ENCODE data around the gene TGFB1I1.
"Not testable (repeated sequence)": the region's sequence is repeated elsewhere in the genome, so short reads cannot be mapped to it uniquely, and the experiment has no call there.

Gene TGFB1I1

DNA sequence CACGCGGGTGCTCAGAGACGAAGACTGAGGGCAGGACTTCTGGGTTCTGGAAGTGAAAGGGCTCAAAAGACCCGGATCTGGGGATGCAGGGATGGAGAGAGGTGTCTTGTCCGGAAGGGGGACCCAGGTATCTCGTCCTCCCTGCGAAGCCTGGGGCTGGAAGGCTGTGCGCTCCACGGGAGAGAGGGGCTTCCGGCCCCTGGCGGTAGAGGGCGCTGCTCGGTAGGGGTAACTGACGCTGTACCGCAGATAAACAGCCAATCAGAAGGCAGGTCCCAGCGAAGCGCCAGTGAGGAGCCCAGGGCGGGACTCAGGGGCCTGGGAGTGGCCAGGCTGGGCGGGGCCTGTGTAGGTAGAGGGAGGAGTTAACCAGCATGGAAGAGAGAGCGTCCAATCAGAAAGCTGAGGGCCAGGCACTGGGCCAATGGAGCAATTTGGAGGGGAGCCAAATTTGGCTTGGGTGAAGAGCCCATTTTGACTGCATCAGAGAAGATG, 804 bp downstream of the TGFB1I1 start:
- peak; percentile 94 for DNase-seq

DNA sequence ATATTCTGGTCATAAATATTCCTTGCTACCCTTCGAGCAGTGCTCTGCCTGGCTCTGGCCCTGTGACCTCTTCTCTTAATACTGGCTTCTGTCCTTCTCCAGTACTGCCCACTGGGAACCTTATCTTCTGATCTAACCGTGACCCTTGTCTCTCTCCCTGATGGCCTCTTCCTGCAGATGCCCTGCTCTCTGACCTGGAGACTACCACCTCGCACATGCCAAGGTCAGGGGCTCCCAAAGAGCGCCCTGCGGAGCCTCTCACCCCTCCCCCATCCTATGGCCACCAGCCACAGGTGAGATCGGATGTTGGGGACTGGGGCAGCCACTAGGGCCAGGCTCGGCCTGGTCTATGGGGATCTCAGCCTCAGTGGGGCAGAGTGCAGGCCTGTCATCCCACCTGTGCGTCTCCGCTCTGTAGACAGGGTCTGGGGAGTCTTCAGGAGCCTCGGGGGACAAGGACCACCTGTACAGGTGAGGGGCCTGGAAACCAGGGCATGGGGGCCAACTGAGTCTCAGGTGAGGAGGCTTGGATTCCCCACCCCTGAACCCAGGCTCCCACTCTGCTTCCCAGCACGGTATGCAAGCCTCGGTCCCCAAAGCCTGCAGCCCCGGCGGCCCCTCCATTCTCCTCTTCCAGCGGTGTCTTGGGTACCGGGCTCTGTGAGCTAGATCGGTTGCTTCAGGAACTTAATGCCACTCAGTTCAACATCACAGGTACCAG, 1.5 kb downstream of the TGFB1I1 start:
- DNase-seq: no peak

DNA sequence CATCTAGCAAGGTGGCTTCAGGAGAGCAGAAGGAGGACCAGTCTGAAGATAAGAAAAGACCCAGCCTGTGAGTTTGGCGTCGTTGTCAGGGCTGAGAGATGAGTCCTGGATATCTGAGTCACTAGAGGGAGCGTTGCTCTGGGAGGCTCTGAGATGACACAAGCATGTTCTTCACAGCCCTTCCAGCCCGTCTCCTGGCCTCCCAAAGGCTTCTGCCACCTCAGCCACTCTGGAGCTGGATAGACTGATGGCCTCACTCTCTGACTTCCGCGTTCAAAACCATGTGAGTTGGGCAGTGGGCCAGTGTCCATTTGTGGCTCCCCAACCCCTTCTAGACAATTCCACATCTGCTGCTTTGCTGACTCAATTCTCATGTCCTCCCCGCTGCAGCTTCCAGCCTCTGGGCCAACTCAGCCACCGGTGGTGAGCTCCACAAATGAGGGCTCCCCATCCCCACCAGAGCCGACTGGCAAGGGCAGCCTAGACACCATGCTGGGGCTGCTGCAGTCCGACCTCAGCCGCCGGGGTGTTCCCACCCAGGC, 2.3 kb downstream of the TGFB1I1 start:
- DNase-seq: no peak

DNA sequence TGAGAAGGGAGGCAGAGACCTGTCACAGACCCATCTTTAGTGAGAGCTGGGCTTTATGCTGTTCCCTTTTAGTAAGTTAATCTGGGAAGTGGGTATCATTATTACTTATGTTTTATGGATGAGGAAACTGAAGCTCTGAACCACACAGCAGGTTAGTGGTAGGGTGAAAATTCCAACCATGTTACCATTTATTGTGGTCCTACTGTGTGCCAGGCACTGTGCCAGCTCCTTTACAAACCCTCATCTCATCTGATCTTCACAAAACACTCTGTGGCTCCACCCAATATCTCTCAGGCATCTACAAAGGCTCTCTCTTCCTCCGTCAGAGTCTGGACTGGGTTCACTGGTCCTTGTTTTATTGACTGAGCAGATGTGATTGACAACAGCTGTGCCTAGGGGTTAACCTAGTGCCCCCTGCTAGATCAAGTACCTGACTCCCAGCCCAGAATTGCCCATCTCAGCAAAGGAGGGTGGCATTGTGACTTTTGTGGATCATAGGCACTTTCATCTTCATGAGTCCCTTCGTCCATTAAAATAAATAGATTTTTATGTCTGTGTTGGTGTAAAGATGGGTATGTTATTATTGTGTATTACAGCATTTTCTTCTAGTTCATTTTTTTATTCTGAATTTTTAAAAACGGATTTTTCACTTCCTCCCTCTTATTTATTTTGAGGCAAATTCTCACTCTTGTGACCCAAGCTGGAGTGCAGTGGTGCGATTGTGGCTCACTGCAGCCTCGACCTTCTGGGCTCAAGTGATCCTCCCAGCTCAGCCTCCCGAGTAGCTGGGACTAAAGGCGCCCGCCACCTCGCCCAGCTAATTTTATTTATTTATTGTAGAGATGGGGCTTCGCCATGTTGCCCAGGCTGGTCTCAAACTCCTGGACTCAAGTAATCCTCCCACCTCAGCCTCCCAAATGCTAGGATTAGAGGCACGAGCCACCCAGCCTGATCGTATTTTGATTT, 3.1 kb downstream of the TGFB1I1 start:
- no peak for DNase-seq

DNA sequence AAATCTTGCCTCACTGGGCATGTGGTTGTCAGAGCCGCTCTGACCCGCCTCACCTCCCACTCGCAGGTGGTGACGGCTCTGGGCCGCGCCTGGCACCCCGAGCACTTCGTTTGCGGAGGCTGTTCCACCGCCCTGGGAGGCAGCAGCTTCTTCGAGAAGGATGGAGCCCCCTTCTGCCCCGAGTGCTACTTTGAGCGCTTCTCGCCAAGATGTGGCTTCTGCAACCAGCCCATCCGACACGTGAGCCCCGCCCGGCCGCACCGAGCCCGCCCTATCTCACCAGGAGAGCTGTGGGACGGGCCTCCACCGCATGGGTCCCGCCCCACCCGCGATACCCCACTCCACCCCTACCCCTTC, 4.0 kb downstream of the TGFB1I1 start:
- DNase-seq: no peak

DNA sequence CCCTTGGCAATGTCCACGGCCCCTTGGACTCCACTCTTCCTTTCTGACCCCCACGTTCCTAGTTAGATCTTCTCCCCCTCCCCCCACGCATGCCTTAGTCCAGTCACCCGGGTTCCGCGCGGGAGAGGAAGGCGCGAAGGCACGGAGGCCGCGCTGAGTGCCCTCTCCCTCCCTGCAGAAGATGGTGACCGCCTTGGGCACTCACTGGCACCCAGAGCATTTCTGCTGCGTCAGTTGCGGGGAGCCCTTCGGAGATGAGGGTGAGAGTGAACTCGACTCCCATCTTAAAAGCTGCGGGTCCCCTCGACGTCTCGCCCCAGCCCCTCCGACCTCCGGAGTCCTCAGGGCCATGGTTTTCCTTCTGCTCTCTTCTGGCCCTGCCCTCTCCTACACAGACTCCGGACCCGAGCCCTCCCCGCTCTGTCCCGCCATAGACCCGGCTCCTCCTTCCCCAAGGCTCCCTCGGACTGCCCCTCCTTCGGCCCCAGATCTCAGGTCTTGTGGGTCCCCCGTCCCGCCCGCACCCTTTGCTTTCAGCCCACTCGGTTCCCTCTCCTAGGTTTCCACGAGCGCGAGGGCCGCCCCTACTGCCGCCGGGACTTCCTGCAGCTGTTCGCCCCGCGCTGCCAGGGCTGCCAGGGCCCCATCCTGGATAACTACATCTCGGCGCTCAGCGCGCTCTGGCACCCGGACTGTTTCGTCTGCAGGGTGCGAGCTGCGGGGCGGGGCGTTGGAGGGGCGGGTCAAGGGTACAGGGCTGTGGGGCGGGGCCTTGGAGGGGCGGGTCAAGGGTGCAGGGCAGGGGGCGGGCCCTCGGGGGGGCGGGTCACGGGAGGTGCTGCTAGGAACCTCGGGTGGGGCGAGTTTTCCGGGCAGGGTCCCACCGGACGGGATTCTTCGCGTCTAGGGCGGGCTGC, 4.6 kb downstream of the TGFB1I1 start:
- no peak for DNase-seq

DNA sequence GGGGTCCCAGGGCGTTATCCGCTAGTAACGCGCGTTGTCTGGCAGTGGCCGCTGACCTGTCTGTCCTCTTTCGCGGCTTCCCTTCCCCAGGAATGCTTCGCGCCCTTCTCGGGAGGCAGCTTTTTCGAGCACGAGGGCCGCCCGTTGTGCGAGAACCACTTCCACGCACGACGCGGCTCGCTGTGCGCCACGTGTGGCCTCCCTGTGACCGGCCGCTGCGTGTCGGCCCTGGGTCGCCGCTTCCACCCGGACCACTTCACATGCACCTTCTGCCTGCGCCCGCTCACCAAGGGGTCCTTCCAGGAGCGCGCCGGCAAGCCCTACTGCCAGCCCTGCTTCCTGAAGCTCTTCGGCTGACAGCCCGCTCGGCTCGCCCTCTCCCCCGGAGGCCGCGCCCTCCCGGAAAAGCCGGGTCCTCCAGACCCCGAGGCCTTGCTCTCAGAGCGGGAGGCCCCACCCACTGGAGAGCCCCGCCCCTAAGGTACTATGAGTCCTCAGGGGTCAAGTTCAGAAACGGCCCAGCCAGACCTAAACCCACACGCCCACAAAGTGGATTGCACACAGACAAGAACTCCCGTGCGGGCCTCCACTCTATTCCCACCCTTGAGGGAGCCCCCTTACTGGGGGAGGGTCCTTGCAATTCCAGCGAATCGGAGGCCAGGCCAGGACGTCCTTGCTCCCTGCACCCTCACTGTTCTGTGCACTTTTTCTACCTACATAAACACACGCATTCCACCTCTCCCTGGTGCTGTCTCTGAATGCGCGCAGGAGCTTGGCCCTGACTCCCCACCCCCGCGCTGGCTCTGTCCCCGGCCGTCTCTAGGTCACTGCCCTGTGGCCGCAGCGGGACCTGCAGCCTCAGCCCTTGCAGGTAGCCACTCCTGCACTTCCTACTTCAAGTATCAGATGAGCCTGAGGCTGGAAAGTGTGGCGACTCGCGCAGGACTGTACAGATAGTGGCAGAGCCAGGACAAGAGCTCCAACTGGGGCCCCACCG, 5.6 kb downstream of the TGFB1I1 start:
- DNase-seq: no peak

DNA sequence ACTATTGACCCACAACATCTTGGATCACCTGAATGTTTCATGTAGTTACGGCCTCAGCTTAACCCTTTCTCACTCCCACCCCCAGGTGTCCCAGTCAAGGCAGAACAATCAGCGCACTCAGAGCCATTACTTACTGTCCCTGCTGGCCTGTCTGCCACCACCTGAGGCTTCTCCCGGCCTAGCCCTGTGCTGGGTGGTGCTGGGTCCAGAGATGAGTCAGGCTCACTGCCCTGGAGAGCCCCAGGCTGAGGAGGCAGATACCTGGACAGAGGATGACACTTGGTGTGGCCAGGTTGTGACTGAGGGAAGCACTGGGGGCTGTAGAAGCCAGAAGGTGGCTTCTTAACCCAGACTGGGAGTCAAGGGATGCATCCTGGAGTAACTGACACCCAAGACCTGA, 7.0 kb downstream of the TGFB1I1 start:
- no peak for DNase-seq

DNA sequence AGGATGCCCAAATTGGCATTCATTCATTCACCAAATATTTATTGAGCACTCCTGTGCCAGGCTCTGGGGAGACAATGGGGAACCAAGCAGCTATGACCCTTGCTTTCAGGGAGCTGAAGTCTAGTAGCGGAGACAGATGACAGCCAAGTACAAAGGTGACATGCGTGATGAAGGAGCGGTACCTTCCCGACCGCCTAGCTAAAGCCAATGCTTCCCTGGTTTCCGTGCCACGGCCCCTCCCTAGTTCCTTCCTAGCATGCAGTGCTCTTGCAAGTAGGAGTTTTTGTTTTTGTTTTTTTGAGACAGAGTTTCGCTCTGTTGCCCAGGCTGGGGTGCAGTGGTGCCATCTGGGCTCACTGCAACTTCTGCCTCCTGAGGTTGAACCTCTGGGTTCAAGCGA, 7.8 kb downstream of the TGFB1I1 start:
- DNase-seq: no peak

DNA sequence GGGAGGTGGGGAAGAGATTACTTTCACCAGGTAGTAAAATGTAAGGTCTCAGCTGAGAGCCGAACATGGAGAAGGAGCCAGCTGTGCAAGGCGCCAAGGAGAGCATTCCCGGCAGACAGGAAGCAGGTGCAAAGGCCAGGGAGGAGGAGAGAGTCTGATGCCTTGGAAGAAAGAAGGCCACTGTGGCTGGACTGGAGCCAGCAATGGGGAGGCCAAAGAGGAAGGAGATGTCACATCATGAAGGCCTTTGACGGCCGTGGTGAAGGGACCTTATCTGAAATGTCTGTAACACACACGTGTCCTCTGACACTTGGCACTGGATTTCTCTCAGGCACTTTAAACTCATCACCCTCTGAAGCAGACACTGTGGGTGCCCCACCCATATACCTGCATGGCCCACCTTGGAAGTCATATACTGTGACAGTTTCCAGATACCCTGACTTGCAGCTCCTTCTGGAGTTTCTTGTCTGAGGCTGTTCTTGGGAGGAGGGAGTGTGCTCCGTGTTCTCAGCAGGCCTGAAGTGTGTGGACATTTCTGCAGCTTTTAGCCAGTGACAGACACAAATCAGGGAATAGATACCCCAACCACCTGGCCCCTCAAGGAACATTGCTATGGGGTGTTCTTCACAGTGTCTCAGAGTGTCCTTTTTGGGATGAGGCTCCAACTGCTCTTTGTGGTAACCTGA, 9.0 kb downstream of the TGFB1I1 start:
- DNase-seq: no peak

DNA sequence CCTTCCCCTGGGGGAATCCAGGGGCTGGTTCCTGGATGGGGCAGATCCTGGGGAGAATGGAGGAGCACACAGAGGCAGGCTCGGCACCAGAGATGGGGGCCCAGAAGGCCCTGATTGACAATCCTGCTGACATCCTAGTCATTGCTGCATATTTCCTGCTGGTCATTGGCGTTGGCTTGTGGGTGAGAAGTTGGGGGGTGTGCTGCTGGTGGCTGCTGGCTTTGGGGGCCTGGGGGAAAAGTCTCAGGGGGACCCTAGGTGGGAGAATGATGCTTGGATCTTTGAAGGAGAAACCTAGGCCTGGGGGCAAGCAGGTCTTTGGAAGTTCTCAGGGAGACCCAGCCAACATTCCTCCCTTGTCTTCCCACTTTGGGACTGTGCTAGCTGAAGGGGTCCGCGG, 11.1 kb downstream of the TGFB1I1 start, which contains the start of gene SLC5A2:
Gene SLC5A2, plus strand, starts transcription at position 43 of the 400 bp plus-strand sequence. Its CDS starts 14 bp downstream, at position 57.
- DNase-seq: no peak

DNA sequence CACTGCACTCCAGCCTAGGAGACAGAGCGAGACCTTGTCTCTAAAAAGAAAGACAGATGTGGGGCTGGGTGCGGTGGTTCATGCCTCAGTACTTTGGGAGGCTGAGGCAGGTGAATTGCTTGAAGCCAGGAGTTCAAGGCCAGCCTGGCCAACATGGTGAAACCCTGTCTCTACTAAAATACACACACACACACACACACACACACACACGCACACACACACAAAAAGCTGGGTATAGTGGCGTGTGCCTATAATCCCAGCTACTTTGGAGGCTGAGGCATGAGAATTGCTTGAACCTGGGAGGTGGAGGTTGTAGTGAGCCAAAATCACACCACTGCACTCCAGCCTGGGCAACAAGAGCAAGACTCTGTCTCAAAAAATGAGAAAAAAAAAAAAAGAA, 12.1 kb downstream of the TGFB1I1 start:
- DNase-seq: not testable (repeated sequence)

DNA sequence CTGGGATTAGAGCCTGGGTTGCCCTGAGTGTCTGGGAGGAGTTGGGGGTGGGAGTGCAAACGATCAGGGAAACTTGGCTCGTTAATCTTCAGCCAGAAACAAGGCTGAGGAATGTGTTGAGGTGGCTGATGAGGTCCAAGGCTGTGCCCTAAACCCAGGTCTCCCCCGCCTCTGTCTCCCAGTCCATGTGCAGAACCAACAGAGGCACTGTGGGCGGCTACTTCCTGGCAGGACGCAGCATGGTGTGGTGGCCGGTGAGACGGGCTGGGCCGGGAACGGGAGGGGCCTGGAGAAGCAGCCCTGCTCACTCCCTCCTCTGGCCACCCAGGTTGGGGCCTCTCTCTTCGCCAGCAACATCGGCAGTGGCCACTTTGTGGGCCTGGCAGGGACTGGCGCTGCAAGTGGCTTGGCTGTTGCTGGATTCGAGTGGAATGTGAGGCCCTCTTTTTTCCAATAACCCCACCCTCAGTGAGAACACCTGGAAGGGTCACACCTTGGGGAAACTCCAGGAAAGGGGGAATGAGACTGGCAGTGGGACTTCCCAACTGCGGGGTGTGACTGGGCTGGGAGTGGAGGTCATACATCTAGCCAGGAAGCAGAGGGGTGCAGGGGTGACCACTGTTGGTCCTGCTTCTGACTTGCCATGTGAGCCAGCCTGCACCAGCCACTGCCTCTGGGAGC, 12.7 kb downstream of the TGFB1I1 start:
- DNase-seq: no peak

DNA sequence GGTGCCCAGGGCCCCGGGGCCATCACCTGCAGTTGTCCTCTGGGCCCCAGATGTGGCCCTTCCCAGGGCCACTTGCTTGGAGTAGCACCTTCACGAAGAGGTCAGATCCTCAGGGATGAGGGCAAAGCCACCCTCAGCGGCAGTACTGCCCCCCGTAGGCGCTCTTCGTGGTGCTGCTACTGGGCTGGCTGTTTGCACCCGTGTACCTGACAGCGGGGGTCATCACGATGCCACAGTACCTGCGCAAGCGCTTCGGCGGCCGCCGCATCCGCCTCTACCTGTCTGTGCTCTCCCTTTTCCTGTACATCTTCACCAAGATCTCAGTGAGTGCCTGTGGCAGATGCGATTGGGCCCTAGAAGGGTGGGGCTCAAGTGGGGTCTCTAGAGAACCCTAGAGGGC, 13.6 kb downstream of the TGFB1I1 start:
- DNase-seq: no peak

DNA sequence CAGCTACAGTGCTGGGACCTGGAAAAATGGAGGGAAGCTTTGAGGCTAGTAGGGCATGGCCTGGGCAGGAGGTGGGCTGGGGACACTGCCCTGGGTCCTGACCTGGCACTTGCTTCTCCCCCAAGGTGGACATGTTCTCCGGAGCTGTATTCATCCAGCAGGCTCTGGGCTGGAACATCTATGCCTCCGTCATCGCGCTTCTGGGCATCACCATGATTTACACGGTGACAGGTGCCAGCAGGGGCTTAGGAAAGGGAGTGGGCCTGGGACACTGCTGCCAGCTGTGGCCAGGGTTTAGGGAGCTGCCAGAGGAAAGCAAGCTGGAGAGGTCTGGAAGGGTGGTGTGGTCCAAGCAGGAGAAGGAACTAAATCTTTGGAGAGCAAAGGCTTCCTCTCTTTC, 14.1 kb downstream of the TGFB1I1 start:
- no peak for DNase-seq

DNA sequence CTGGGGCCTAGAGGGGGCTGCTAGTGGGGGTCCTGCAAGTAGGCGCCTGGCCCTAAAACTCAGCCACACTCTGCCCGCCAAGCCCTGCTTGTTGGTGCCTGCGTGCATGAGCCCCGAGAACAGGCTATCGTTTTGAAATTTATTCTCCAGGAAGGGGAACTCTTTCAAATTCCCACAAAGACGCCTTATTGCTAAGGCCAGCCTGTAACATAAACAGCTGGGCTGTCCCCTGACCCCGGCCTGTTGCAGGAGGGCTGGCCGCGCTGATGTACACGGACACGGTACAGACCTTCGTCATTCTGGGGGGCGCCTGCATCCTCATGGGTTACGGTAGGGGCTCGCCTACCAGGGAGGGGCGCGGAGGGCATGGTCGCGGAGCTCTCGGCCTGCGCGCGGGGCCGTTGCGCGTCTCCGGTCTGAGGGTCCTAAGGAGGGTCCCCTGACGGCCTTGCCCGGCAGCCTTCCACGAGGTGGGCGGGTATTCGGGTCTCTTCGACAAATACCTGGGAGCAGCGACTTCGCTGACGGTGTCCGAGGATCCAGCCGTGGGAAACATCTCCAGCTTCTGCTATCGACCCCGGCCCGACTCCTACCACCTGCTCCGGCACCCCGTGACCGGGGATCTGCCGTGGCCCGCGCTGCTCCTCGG, 15.2 kb downstream of the TGFB1I1 start:
- DNase-seq: no peak

DNA sequence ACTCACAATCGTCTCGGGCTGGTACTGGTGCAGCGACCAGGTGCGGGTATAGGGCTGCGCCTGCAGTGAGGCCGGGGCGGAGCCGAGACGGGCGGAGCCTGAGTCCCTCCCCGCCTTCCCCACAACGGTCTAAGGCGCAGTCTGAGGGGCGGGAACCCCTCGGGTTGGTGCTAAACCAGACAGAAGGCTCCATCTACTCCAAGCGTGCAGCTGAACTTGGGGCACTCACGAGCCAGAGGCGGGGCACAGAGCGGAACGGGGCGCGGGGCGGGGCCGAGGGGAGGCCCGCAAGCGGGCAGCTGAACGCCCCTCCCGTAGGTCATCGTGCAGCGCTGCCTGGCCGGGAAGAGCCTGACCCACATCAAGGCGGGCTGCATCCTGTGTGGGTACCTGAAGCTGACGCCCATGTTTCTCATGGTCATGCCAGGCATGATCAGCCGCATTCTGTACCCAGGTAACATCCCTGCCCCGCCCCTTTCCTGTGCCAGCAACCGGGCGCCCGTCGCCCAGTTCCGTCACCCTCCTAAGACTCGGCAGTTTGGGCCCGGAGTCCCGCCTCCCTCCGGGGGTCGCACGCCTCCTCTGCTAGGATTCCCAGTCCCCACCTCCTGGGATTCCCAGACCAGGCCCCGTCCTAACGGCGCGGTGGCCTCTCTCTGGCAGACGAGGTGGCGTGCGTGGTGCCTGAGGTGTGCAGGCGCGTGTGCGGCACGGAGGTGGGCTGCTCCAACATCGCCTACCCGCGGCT, 15.9 kb downstream of the TGFB1I1 start:
- peak; percentile 76 for DNase-seq

DNA sequence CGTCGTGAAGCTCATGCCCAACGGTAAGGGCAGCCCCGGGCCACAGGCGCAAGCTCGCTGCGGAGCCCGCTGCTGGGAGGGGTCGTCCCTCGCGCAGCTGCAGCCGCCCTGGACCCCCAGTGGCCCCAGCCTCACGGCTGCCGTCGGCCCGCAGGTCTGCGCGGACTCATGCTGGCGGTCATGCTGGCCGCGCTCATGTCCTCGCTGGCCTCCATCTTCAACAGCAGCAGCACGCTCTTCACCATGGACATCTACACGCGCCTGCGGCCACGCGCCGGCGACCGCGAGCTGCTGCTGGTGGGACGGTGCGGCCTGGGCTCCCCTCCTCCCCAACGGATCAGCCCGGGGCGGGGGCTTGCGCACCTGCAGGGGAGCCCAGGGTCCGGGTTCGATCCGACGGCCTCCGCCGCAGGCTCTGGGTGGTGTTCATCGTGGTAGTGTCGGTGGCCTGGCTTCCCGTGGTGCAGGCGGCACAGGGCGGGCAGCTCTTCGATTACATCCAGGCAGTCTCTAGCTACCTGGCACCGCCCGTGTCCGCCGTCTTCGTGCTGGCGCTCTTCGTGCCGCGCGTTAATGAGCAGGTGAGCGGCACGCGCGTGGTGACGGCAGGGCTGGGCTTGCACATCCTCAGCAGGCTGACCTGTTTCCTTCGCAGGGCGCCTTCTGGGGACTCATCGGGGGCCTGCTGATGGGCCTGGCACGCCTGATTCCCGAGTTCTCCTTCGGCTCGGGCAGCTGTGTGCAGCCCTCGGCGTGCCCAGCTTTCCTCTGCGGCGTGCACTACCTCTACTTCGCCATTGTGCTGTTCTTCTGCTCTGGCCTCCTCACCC, 16.7 kb downstream of the TGFB1I1 start:
- DNase-seq: no peak

Data from DMS79 (cell line).